ENCODE measurements around the gene FRMPD4.

- TF ChIP-seq EZH2 (IDR thresholded peaks at IDR 0.05; ENCODE audit: borderline replicate concordance, low read depth, low read length, severe bottlenecking) = no peak
- no peak for TF ChIP-seq CTCF (IDR thresholded peaks at IDR 0.05; ENCODE audit: extremely low read depth in 1 of 2, insufficient read depth in 1 of 2, low read depth in 1 of 2, low read length in 2 of 2)
Observed at GRCh38 chrX:12396584-12396983, 258.3 kb downstream of the FRMPD4 start.
